Ovary (tissue), 9 donors: ENCODE data around the gene CCNJL. TPM values are rescaled to one million over a fixed set of nuclear protein-coding genes. Genes with fewer than 3 reads are reported as not detected.

Experiments used
- DNase-seq, 5 donors: peaks; one replicate each; pipeline ENCODE4 v3.0.0-alpha.2; 2019 to 2020
- H3K27ac ChIP-seq, 2 donors: fragments of 200-600 bp; one replicate each; pipeline versions ENCODE4 v1.5.1 to v1.8.0; 2019 to 2022
- H3K27me3 ChIP-seq: fragments of 200-600 bp; one replicate; pipeline ENCODE4 v1.8.0; 2022
- H3K36me3 ChIP-seq: fragments of 200-600 bp; sonication (generic); one replicate; pipeline ENCODE4 v1.5.1; 2019
- H3K4me1 ChIP-seq: one replicate; pipeline ENCODE4 v1.8.1; 2013; ENCODE audit warnings: mild to moderate bottlenecking, moderate library complexity; ENCODE audit not compliant: insufficient read depth
- H3K4me3 ChIP-seq: fragments of 200-600 bp; sonication (generic); one replicate; pipeline ENCODE4 v1.5.1; 2017
- H3K9me3 ChIP-seq, 2 donors: fragments of 200-600 bp in 1 of 2; sonication (generic) in 1 of 2; one replicate each; pipeline versions ENCODE4 v1.5.1 to v1.8.1; 2013 to 2019; ENCODE audit warnings: mild to moderate bottlenecking in 1 of 2, moderate library complexity in 1 of 2
- EP300 ChIP-seq: sonication (generic); formaldehyde crosslinking; IDR thresholded peaks from one replicate; pipeline ENCODE4 v1.6.1; 2017; ENCODE audit warnings: antibody characterized with exemption
- POLR2A ChIP-seq: fragments of 450-650 bp; IDR thresholded peaks from one replicate; pipeline ENCODE4 v1.6.1; 2017; ENCODE audit warnings: antibody characterized with exemption, mild to moderate bottlenecking, moderate library complexity
- WGBS, 3 donors: extraction: QIAGEN DNeasy Blood & Tissue Kit in 1 of 3; methylation state at CpG; one replicate each; pipeline versions ENCODE4 v1.1.5 to v1.1.7; 2013 to 2017; 5-methylcytosine and 5-hydroxymethylcytosine counted together
- intact Hi-C, 4 donors: fragments of 100-400 bp; cut with DNase I; formaldehyde crosslinking; loops; one replicate each; pipeline versions ENCODE4 v1.11.0 to v1.15.1; 2022 to 2023
- polyA plus RNA-seq, 2 donors: library from polyadenylated mRNA; stranded (reverse); fragments of 200-250 nt in 1 of 2; fragments of 350-450 nt in 1 of 2; fragmentation: Illumina TruSeq in 1 of 2; extraction: RNeasy Lipid Tissue Mini Kit (QIAGEN cat#74804) in 1 of 2; gene quantifications; one replicate each; pipeline ENCODE4 v1.2.3, GENCODE V29; 2013 to 2014
- total RNA-seq, 7 donors: library from RNA; depleted of rRNA in 2 of 7; stranded (reverse); fragments of >200 nt in 2 of 7; fragmentation: NEBNext Ultra II Directional in 3 of 7; extraction: Animal tissue kit (Norgen Biotek cat#: 25700) in 3 of 7; gene quantifications; one replicate each; pipeline versions ENCODE4 v1.1.0 to v1.2.4, GENCODE V29; 2016 to 2023
- TF ChIP-seq, protein P1 (sequence below), 3 donors: fragments of 450-650 bp in 2 of 3; fragments of 200-600 bp in 1 of 3; IDR thresholded peaks; one replicate each; pipeline versions ENCODE4 v1.5.1 to v1.8.0; 2016 to 2022; ENCODE audit warnings: antibody characterized with exemption in 3 of 3, mild to moderate bottlenecking in 1 of 3
- donor health status: DM: no; HTN: no; CAD: no; lungs with moderate emphysema.
- donor health status: DM: no; HTN: no; CAD: no.
- donor health status: Bipolar disorder and iron deficiency.
- donor health status: DM: yes; HTN: yes; CAD: no.
- donor health status: DM: no; HTN: no; CAD: no.
- donor health status: DM: yes; HTN: yes; CAD: no.

CCNJL gene
- total and polyA plus RNA-seq, 9 donors: 3.4 to 11.8 (median 6.3) TPM

DNA sequence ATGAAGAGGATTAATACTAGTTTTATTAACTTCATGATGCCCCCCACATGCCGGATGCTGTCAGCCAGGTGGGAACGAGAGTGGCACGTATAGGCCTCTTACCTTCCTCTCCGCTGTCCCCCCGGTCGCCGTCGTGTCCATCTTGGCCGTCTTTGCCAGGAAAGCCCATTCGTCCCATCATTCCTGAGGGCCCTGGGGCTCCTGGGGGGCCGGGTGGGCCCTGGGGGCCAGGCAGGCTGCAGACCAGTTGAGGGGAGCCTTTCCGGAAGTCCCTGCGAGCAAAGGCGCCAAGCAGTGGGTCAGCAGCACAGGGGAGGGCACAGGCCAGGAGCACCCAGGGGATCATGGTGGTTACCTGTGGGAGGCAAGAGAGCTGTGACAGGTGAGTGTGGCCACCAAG, 42.3 kb upstream of the CCNJL start:
- Histone ChIP-seq H3K27ac (no peak overlapping the region), H3K4me3 (no peak overlapping the region), H3K9me3 (no peaks in the 10 kb centered on the region), H3K27me3 (no peaks in the 10 kb centered on the region), H3K4me1 (no peaks in the 10 kb centered on the region), H3K36me3 (no peaks in the 10 kb centered on the region)
- WGBS, 3 donors: 93 to 95% (median 94%) methylated on average over 14 of the region's 14 CpGs
- no peak for DNase-seq
- intact Hi-C loops: no loop called here
- TF ChIP-seq, protein P1, sequence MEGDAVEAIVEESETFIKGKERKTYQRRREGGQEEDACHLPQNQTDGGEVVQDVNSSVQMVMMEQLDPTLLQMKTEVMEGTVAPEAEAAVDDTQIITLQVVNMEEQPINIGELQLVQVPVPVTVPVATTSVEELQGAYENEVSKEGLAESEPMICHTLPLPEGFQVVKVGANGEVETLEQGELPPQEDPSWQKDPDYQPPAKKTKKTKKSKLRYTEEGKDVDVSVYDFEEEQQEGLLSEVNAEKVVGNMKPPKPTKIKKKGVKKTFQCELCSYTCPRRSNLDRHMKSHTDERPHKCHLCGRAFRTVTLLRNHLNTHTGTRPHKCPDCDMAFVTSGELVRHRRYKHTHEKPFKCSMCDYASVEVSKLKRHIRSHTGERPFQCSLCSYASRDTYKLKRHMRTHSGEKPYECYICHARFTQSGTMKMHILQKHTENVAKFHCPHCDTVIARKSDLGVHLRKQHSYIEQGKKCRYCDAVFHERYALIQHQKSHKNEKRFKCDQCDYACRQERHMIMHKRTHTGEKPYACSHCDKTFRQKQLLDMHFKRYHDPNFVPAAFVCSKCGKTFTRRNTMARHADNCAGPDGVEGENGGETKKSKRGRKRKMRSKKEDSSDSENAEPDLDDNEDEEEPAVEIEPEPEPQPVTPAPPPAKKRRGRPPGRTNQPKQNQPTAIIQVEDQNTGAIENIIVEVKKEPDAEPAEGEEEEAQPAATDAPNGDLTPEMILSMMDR (IDR thresholded peaks at IDR 0.05): no peak
- no peak for TF ChIP-seq POLR2A
- no peak for TF ChIP-seq EP300

DNA sequence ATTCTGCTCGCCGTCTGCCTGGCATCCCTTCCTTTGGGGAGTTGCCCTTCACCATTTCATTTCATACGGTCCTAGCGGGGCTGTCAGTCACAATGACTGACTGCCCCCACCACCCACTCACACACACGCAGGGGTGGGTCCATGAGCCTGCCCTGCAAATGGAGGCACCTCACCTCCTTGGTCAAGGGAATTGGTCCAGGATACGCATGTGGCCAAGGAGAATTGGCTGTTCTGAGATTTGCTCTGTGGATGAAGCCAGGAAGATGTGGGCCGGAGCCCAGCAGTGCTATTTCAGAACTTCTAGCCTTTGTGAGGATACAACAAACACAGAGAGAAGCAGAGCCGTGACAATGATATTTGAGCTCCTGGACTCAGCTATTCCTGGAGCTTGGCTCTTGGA, 41.0 kb upstream of the CCNJL start:
- Histone ChIP-seq H3K4me1 (no peaks in the 10 kb centered on the region), H3K27me3 (no peaks in the 10 kb centered on the region), H3K4me3 (no peak overlapping the region), H3K36me3 (no peaks in the 10 kb centered on the region), H3K27ac (no peak overlapping the region), H3K9me3 (no peaks in the 10 kb centered on the region)
- TF ChIP-seq EP300 (no peak), POLR2A (no peak)
- TF ChIP-seq, protein P1 (IDR thresholded peaks at IDR 0.05): no peak
- no peak for DNase-seq
- intact Hi-C loops: no loop called here
- 74 to 92% (median 91%) methylated on average over 8 of the region's 8 CpGs for WGBS, 3 donors

DNA sequence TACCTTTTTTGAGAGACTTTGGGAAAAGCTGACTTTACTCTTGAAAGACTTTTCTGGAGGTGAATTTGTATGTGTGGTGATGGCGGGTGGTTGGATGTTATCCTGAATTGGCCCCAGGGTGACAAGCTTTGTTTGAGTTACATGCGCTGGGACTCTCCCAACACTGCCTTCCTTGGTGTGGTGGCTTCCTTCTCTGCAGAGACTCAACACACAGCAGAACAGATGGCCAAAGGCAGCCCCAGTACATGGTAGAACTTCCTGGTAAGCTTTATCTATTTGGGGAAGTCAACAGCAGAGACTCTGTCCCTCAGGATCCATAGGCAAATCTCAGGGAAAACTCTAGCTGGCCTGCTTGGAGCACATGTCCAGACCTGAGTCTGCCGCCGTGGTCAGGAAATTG, 39.9 kb upstream of the CCNJL start:
- no peaks in the 10 kb centered on the region for H3K4me1 ChIP-seq
- no peak for DNase-seq
- 96 to 99% (median 97%) methylated on average over 4 of the region's 4 CpGs for WGBS, 3 donors
- no peaks in the 10 kb centered on the region for H3K36me3 ChIP-seq
- H3K4me3 ChIP-seq: no peak overlapping the region
- no peak overlapping the region for H3K27ac ChIP-seq
- H3K27me3 ChIP-seq: no peaks in the 10 kb centered on the region
- intact Hi-C loops: no loop called here
- no peaks in the 10 kb centered on the region for H3K9me3 ChIP-seq
- TF ChIP-seq, protein P1 (IDR thresholded peaks at IDR 0.05): no peak
- TF ChIP-seq POLR2A: no peak
- TF ChIP-seq EP300: no peak

DNA sequence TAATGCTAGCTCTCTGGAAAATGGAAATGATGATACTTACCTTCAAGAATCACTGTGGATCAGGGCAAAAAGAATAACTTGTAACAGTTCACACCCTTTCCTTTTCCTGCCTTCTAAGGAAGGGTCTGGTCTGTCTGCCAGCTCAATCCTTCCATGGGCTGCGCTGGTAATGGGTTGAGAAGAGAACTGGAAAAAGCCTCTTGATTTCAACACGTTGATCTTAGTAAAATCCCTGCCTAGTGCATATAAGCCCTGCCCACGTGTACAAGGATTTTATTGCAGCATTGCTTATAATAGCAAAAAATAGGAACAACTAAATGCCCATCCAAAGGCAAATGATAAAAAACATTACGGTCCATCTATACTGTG, 37.6 kb upstream of the CCNJL start:
- H3K9me3 ChIP-seq: no peaks in the 10 kb centered on the region
- no peak overlapping the region for H3K27ac ChIP-seq
- H3K4me1 ChIP-seq: no peaks in the 10 kb centered on the region
- no peak for TF ChIP-seq POLR2A
- H3K4me3 ChIP-seq: no peak overlapping the region
- H3K27me3 ChIP-seq: no peaks in the 10 kb centered on the region
- DNase-seq: no peak
- intact Hi-C loops: loop anchor here in 3 of 4 donors (5.0 to 10.0 kb wide), 3 partner anchors 328 to 905 kb away; no protein-coding TSS in a partner anchor
- no peaks in the 10 kb centered on the region for H3K36me3 ChIP-seq
- WGBS, 3 donors: 83 to 84% (median 83%) methylated on average over 4 of the region's 4 CpGs

DNA sequence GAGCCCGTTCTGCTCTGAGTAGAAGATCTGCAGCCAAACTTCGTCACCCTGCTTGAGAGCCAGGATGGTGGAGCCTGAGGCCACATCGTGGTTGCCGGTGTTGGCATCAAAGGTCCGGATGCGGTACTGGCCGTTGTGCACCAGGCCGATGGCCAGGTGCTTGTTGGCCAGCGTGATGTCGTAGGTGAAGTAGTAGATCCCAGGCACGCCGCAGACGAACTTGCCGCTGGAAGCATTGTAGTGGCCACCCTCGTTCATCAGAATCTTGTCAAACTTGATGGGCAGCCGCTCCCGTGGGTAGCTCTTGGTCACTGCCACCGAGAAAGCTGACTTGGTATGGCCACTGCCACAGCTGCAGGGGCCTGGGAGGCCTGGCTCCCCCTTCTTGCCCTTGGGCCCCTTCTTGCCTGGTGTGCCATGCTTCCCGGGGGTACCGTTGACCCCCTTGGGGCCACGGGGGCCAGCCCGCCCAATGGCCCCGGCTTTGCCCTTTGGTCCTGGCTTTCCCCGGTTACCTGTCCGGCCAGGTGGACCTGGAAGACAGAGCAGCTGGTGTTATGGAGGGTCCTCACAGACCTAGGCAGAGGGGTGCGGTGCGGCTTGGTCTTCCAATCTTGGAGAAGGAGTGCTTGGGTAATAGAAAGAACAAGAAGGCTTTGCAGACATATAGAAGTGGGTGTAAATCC, 37.0 kb upstream of the CCNJL start:
- no peak for TF ChIP-seq POLR2A
- TF ChIP-seq, protein P1 (IDR thresholded peaks at IDR 0.05): no peak
- no peak for TF ChIP-seq EP300
- no peak for DNase-seq
- intact Hi-C loops: loop anchor here in 3 of 4 donors (5.0 to 10.0 kb wide), 3 partner anchors 327 to 905 kb away; no protein-coding TSS in a partner anchor
- Histone ChIP-seq H3K4me3 (no peak overlapping the region), H3K27me3 (no peaks in the 10 kb centered on the region), H3K4me1 (no peaks in the 10 kb centered on the region), H3K36me3 (no peaks in the 10 kb centered on the region), H3K27ac (no peak overlapping the region), H3K9me3 (no peaks in the 10 kb centered on the region)
- WGBS, 3 donors: 94 to 96% (median 95%) methylated on average over 24 to 27 of the region's 27 CpGs
